ENCODE data around the gene RGS3. TPM values are rescaled to one million over a fixed set of nuclear protein-coding genes. Genes with fewer than 3 reads are reported as not detected.
"Not testable (repeated sequence)": the region's sequence is repeated elsewhere in the genome, so short reads cannot be mapped to it uniquely, and the experiment has no call there.

Gene RGS3
- total RNA-seq, 3 donors from 2014 or later: 51.4 to 65.9 (median 63.5) TPM

DNA sequence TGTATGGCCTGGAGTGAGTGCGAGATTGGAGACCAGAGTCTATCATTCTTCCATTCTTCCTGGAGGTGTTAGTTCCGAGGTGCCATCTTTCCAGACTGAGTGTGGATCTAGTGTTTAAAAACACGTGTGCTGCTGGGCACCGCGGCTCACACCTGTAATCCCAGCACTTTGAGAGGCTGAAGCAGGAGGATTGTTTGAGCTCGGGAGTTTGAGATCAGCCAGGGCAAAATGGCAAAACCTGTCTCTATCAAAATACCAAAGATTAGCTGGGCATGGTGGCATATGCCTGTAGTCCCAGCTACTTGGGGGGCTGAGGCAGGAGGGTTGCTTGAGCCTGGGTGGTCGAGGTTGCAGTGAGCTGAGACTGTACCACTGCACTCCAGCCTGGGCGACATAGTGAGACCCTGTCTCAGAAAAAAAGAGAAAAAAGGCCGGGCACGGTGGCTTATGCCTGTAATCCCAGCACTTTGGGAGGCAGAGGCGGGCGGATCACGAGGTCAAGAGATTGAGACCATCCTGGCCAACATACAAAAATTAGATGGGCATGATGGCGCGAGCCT is 176.0 kb downstream of the RGS3 start:
- not testable (repeated sequence) for H3K9me3 Mint-ChIP-seq; ATAC-seq; H3K4me3 Mint-ChIP-seq; H3K36me3 Mint-ChIP-seq (ENCODE audit: insufficient read depth); H3K4me1 Mint-ChIP-seq (ENCODE audit: low read depth); H3K27me3 Mint-ChIP-seq (ENCODE audit: low read depth); DNase-seq

GRCh38 chr9:113640418-113640817 is 176.9 kb downstream of the RGS3 start:
- Mint-ChIP-seq H3K27me3 (ENCODE audit: low read depth) (peaks cover 4% of the 10 kb centered on the region), H3K4me1 (ENCODE audit: low read depth) (no peaks in the 10 kb centered on the region), H3K9me3 (no peaks in the 10 kb centered on the region), H3K36me3 (ENCODE audit: insufficient read depth) (no peaks in the 10 kb centered on the region), H3K4me3 (no peak overlapping the region)
- DNase-seq (no peak), ATAC-seq (no peak)

- no peak for DNase-seq
- Mint-ChIP-seq H3K4me1 (ENCODE audit: low read depth) (no peaks in the 10 kb centered on the region), H3K4me3 (no peak overlapping the region), H3K36me3 (ENCODE audit: insufficient read depth) (no peaks in the 10 kb centered on the region), H3K9me3 (no peaks in the 10 kb centered on the region), H3K27me3 (ENCODE audit: low read depth) (peaks cover 7% of the 10 kb centered on the region)
- no peak for ATAC-seq
Observed at GRCh38 chr9:113641100-113641885, 177.8 kb downstream of the RGS3 start.

DNA sequence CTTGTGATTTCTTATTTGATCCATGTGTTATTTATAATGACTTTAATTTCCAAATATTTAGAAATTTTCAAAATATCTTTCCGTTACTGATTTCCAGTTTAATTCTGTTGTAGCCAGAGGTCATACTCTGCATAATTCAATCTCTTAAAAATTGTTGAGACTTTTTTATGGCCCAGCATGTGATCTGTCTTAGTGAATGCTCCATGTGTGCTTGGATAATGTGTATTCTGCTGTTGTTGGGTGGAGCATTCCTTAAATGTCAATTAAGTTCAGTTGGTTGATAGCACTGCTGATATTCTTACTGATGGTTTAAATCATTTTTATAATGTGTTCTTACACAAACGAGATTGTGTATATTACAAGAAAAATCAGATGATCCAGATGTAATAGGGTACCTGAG is 180.8 kb downstream of the RGS3 start:
- Mint-ChIP-seq H3K36me3 (ENCODE audit: insufficient read depth) (no peaks in the 10 kb centered on the region), H3K9me3 (no peaks in the 10 kb centered on the region), H3K27me3 (ENCODE audit: low read depth) (peaks cover 13% of the 10 kb centered on the region), H3K4me1 (ENCODE audit: low read depth) (no peaks in the 10 kb centered on the region), H3K4me3 (no peak overlapping the region)
- ATAC-seq: no peak
- no peak for DNase-seq

GRCh38 chr9:113645227-113645977 is 181.9 kb downstream of the RGS3 start:
- Mint-ChIP-seq H3K27me3 (ENCODE audit: low read depth) (peaks cover 13% of the 10 kb centered on the region), H3K36me3 (ENCODE audit: insufficient read depth) (no peaks in the 10 kb centered on the region), H3K4me3 (no peak overlapping the region), H3K9me3 (no peaks in the 10 kb centered on the region), H3K4me1 (ENCODE audit: low read depth) (no peaks in the 10 kb centered on the region)
- DNase-seq (no peak), ATAC-seq (no peak)

DNA sequence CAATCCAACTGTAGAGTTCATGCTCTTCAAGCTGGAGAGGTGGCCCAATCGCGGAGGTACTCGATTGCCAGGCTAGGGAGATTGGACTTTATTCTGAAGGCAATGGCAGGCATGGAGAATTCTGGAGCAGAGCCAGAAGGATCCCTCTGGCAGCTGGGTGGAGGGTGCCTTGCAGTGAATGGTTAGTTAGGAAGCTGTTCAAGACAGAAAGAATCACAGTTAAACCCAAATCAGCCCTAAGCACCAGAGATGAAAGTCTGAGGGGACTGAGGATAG is 182.4 kb downstream of the RGS3 start:
- DNase-seq (no peak), ATAC-seq (no peak)
- Mint-ChIP-seq H3K9me3 (no peaks in the 10 kb centered on the region), H3K27me3 (ENCODE audit: low read depth) (peaks cover 13% of the 10 kb centered on the region), H3K4me3 (no peak overlapping the region), H3K36me3 (ENCODE audit: insufficient read depth) (no peaks in the 10 kb centered on the region), H3K4me1 (ENCODE audit: low read depth) (no peaks in the 10 kb centered on the region)

DNA sequence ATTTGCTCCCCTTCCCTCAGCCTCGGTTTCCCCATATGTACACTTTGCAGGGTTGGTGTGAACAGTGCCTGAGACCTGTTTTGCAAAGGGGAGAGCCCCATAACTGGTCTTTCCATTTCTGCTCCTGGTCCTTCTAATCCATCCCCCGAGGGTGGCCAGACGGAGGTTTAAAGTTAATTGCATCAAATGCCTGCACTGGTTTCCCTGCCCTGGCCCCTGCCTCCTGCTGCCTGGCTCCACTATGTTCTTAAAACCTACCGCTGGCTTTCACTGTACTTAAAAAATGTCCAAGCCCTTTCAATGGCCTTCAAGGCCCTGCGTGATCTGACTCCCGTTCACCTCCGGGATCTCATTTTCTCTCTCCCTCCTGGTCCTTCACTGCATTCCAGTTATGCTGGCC is 183.0 kb downstream of the RGS3 start:
- Mint-ChIP-seq H3K4me1 (ENCODE audit: low read depth) (no peaks in the 10 kb centered on the region), H3K36me3 (ENCODE audit: insufficient read depth) (no peaks in the 10 kb centered on the region), H3K4me3 (no peak overlapping the region), H3K9me3 (no peaks in the 10 kb centered on the region), H3K27me3 (ENCODE audit: low read depth) (peaks cover 13% of the 10 kb centered on the region)
- no peak for DNase-seq
- no peak for ATAC-seq

Other genes with a start within 250 kb of the RGS3 start
- gene FKBP15, start 242.4 kb upstream of the RGS3 start, total RNA-seq: 10 to 100 TPM; 23.8 to 25.9 (median 24.2) TPM
- gene SLC31A1, start 242.2 kb upstream of the RGS3 start, total RNA-seq: 10 to 100 TPM in 2 of 3 donors, 1 to 10 TPM in 1; 9.8 to 14.5 (median 14.2) TPM
- gene CDC26, start 188.2 kb upstream of the RGS3 start, total RNA-seq: 10 to 100 TPM; 53.7 to 64.8 (median 60.3) TPM
- 10 to 100 TPM; 63.8 to 70.8 (median 65.1) TPM for gene PRPF4, start 188.1 kb upstream of the RGS3 start, total RNA-seq
- under 1 TPM in 1 of 3 donors, not detected in 2; 0.37 TPM for gene RNF183, start 160.4 kb upstream of the RGS3 start, total RNA-seq
- gene WDR31, start 123.5 kb upstream of the RGS3 start, total RNA-seq: 1 to 10 TPM in 1 of 3 donors, under 1 TPM in 2; 0.48 to 1.4 (median 0.73) TPM
- gene BSPRY, start 114.2 kb upstream of the RGS3 start, total RNA-seq: 1 to 10 TPM in 1 of 3 donors, under 1 TPM in 2; 0.60 to 1.8 (median 0.87) TPM
- 10 to 100 TPM in 2 of 3 donors, 1 to 10 TPM in 1; 7.1 to 14.4 (median 12.7) TPM for gene HDHD3, start 86.7 kb upstream of the RGS3 start, total RNA-seq
- gene ALAD, start 62.4 kb upstream of the RGS3 start, total RNA-seq: 10 to 100 TPM; 17.9 to 18.4 (median 18.2) TPM
- 100 to 1,000 TPM in 2 of 3 donors, 10 to 100 TPM in 1; 97.5 to 111 (median 106) TPM for gene POLE3, start 53.1 kb upstream of the RGS3 start, total RNA-seq
- gene C9orf43, start 53.0 kb upstream of the RGS3 start, total RNA-seq: 1 to 10 TPM in 2 of 3 donors, under 1 TPM in 1; 0.57 to 1.4 (median 1.1) TPM